Erythroblast (primary cell): ENCODE measurements around the gene DYRK2.

Experiments used
- GATA1 ChIP-seq: IDR thresholded peaks from 2 replicates; pipeline ENCODE4 v1.6.1; 2011; ENCODE audit warnings: low read depth, mild to moderate bottlenecking, control low read depth, low read length, moderate library complexity
- POLR2A ChIP-seq: IDR thresholded peaks from 2 replicates; pipeline ENCODE4 v1.6.1; 2011; ENCODE audit warnings: mild to moderate bottlenecking, low read length

GRCh38 chr12:67669217-67669933, 20.8 kb downstream of the DYRK2 start:
- TF ChIP-seq POLR2A: no peak
- no peak for TF ChIP-seq GATA1
